Putamen (tissue), 1 donor: ENCODE results near the gene SLC1A6.
"Not testable (repeated sequence)": the region's sequence is repeated elsewhere in the genome, so short reads cannot be mapped to it uniquely, and the experiment has no call there.

Experiments
- DNase-seq: peaks from one replicate; pipeline ENCODE4 v3.0.0-alpha.2; 2016; ENCODE audit warnings: low spot score

Gene SLC1A6

DNA sequence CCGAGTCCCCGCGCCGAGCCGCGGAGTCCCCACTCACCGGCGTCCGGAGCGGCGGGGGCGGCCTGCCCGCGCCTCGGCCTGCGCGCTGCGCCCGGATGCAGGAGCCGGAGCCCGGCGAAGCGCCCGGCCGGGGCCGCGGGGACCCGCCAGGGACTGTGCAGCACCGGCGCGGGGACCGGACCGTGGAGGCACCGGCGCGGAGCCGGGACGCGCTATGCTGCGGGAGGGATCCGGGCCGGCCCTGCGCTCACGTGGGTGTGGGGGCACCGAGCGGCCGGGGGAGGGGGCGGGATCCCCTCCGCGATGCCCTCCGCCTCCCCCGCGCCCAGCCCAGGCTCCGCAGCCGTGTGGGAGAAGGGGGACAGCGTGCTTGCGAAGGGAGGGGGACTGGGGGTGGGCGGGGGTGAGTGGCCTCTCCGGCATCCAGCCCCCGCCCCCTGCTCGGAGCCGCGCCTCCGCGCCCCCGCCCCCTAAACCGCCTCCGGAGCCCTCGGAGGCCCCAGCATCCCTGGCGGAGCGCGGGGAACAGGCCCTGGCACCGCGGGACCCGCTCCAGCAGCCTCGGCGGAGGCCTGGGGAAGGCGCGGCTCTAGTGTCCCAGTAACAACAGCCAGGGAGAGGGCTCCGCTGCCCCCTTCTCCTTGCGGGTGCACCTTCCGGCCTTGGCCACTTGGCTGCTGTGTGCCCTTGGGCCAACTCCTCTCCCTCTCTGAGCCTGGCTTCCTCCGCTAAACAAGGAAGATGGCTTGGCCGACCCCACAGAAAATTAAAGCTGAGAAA lies at the start of gene SLC1A6:
Gene SLC1A6, minus strand, starts transcription at position 389 of the 780 bp plus-strand sequence. CDS start 6,954 bp downstream, outside the sequence.
- no peak for DNase-seq

DNA sequence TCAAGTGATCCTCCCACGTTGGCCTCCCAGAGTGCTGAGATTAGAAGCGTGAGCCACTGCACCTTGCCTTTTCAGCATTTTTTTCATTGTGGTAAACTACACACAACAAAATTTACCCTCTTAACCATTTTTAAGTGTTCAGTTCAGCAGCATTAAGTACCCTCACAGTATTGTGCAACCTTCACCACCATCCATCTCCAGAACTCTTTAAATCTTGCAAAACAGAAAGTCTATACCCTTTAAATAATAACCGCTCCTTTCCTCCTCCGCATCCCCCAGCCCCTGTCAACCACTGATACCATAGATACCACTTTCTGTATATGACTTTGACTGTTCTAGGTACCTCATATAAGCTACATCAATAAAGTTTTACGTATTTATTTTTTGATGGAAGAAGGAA lies 48.8 kb upstream of the SLC1A6 start:
- no peak for DNase-seq

DNA sequence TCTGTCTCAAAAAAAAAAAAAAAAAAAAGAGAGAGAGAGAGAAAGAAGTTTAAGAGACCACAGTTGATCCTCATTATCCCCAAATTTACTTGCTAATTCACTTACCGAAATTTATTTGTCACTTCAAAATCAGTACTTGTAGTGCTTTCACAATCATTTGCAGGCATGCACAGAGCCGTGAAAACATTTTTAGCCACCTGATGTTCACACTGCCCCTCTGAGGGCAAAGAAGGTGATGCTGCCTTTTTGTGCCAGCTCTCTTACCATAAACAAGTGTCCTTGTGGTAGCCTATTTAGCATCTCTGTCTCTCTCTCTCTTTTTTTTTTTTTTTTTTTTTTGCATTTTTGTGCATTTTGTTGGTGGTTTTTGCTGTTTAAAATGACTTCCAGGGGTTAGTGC lies 45.6 kb upstream of the SLC1A6 start:
- no peak for DNase-seq

DNA sequence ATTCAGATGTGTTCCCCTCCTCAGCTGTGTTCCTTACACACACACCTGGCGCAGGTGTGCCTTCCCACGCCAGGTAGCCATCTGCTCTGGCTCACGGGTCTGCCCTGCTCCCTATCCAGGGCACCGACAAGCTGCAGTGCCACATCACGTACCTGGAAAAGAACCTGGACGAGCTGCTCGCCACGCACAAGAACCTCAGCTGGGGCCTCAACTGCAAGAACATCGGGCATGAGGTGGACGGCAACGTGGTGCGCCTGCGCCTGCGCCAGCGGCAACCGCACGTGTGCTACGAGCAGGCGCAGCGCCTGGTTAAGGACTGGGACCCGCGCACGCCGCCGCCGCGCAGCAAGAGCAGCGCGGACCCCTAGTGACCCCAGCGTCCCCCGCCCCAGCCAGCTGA lies 43.1 kb upstream of the SLC1A6 start:
- no peak for DNase-seq

DNA sequence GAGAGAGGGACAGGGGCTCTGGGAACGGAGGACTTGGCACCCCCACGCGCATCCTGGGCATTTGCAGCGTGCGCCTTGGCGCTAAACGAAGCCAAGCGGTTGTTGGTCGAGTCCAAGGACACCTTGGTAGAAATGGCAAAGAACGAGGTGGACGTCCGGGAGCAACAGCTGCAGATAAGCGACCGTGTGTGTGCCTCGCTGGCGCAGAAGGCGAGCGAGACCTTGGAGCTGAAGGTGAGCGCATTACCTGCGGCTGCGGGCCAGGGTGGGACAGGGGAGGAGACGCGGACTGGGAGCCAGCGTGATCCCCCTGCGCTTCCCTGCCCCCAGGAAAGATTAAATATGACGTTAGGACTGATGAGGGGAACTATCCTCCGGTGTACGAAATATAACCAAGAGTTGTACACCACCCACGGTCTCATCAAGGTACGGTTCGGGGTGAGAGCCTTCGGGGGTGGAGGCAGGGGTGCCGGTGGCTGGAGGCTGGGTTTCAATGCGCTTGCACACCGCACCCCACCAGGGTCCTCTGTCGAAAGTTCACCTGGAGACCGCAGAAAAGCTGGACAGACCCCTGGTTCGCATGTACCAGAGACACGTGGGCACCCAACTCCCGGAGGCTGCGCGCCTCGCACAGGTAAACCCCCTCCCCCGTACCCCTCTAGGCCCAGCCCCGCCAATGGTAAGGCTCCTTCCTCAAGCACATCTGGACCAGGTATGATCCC lies 41.8 kb upstream of the SLC1A6 start:
- DNase-seq, result no peak

DNA sequence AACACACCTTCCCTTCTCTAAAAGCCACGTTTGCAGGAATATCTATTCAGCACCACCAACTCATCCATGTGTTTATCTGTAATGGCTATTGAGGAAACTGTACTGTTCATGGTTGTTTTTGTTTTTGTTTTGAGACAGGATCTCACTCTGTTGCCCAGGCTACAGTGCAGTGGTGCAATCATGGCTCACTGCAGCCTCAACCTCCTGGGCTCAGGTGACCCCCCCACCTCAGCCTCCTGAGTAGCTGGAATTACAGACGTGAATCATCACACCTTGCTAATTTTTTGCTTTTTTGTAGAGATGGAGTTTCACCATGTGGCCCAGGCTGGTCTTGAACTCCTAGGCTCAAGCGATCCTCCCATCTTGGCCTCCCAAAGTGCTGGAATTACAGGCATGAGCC lies 39.2 kb upstream of the SLC1A6 start:
- not testable (repeated sequence) for DNase-seq

DNA sequence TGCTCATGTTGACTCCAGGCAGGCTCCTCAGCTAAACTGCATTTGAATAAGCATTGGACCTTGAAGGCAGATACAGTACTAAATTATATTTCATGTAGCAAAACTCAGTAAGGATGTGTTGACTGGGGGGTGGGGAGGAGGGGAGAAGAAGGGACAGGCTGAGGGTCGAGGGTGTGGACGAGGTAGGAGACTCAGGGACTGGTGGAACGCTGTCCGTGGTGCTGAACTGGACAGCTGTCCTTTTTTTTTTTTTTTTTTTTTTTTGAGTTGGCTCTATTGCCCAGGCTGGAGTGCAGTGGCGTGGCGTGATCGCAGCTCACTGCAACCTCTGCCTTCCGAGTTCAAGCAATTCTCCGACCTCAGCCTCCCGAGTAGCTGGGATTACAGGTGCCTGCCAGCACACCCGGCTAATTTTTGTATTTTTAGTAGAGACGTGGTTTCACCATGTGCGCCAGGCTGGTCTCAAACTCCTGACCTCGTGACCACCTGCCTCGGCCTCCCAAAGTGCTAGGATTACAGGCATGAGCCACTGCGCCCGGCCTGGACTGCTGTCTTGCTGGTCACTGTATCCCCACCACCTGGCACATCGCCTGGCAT lies 36.4 kb upstream of the SLC1A6 start:
- no peak for DNase-seq

DNA sequence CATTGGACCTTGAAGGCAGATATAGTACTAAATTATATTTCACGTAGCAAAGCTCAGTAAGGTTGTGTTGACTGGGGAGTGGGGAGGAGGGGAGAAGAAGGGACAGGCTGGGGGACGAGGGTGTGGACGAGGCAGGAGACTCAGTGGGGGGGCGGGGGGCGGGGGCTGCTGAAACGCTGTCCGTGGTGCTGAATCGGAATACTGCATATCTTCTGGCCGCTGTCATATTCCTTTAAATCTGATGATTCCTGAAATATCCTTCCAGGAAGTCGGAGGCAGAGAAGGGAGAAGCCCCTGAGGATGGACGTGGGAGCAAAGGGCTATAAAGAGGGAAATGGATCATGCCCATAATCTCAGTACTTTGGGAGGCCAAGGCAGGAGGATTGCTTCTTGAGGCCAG lies 34.9 kb upstream of the SLC1A6 start:
- DNase-seq, result no peak

DNA sequence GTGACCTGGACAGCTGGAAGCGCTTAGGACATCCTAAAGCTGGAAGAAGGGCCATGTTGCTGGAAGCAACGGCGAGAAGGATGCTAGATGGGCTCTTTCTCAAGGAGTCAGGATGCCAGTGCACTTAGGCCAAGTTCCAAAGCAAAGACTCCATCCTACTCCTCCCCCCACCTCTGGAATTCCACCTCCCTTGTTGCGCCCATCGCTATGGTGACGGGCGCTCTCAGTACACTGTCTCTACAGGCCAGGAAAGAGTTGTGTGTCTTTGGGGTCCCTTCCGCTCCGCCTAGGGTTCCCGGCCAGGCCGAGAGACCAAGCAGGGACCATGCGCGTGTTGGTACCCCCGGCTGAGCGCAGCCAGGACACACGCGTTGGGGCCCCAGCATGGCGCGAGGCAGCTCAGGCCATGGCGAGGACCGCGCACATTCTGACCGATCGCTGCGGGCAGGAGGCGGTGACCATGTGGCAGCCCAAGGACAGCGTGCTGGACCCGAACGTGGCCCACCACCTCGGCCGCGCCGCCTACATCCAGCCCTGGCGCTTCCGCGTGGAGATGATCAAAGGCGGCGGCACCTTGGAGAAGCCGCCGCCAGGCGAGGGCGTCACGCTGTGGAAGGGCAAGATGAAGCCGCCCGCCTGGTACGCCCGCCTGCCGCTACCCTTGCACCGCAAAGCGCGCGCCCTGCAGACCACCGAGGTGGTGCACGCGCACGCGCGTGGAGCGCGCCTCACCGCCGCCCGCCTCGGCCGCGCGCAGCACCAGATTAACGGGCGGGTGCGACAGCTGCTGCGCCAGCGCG lies 31.0 kb upstream of the SLC1A6 start:
- no peak for DNase-seq

DNA sequence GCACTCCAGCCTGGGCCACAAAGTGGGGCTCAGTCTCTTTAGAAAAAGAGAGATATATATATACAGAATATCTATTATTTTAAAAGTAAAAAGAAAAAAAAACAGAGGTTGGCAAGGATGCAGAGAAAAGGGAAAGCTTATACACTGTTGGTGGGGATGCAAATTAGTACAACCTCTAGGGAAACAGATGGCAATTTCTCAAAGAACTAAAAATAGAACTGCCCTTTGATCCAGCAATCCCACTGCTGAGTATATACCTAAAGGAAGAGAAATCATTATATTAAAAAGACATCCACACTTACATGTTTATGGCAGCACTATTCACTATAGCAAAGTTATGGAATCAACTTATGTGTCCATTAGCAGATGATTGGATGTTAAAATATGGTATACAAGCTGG lies 28.6 kb upstream of the SLC1A6 start:
- DNase-seq, result no peak

DNA sequence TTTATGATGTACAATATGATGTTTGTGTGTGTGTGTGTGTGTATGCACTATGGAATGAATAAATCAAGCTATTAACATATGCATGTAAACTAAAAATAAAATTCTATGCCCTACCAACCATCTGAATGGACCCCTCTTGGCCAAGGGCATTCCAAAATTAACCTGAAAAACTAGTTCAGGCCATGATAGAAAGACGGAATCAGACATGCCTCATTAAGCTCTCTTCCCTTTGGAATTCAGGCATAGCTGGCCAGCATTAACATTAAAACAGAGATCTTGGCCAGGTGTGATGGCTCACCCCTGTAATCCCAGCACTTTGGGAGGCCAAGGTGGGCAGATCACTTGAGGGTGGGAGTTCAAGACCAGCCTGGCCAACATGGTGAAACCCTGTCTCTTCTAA lies 18.3 kb upstream of the SLC1A6 start:
- DNase-seq, result no peak

DNA sequence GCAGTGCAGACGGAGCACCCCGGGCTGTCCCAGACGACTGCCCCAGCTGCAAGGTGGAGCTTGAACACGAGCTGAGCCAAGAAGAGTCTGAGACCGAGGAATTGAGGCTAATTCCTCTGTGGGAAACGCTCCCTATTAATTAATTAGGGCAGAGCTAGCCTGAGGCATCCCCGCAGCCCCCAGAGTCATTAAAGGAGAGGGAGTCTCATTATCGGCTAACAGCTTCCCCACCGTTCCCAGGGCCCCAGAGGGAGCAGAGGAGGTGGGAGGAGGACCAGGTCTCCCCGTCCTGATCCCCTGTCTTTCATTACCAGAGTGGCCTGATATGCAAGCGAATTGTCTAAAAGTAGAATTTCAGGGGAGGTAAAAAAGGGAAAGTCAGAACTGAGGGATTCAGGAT lies 13.1 kb upstream of the SLC1A6 start:
- no peak for DNase-seq

DNA sequence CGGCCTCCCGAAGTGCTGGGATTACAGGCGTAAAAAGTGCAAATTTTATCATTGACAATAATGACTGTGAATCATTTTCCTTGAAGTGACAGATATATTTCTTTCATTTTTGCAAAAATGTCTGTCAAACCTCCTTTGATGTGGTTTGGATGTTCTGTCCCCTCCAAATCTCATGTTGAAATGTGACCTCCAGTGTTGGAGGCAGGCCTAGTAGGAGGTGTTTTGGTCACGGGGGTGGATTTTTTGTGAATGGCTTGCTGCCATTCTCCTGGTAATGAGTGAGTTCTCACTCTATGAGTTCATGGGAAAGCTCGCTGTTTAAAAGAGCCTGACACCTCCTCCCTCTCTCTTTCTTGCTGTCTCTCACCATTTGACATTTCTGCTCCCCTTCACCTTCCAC lies 5.5 kb upstream of the SLC1A6 start:
- DNase-seq, result no peak

DNA sequence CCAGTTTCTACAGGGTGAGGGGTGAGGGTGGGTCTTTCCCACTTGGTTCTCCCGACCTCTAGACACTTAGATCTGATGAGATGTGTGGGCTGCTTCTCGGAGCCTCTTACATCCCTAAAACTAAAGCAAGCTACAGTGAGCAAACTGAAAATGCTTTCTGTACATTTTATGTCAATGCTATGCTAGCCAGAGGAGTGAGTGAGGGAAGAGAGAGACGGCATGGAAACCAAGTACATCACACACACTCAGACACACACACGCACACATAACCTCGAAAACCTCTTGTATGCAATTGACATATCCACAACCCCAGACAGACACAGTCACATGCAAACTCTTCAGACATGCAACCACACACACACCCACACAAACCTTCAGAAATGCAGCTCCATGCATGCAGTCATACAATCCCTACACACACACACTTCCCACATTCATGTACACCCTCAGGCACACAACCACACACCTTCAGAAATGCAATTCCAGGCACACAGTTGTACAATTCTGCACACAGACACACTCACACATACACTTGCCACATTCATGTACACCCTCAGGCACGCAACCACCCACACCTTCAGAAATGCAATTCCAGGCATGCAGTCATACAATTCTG lies 1.4 kb downstream of the SLC1A6 start:
- DNase-seq, result no peak

DNA sequence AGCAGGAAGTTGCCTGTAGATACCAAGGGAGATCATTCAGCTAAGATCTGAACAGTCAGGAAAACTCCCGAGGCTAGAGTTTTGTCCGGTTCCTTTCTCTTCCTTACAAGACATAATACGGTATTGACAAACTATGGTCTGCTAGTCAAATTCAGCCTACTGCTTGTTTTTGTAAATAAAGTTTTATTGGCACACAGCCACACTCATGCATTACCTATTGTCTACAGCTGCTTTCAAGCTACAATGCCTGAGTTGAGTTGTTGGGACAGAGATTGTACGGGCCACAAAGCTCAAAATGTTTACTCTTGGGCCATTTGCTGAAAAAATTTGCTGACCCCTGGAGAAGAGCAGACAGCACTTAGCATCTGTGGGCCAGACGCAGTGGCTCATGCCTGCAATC lies 2.5 kb downstream of the SLC1A6 start:
- no peak for DNase-seq

DNA sequence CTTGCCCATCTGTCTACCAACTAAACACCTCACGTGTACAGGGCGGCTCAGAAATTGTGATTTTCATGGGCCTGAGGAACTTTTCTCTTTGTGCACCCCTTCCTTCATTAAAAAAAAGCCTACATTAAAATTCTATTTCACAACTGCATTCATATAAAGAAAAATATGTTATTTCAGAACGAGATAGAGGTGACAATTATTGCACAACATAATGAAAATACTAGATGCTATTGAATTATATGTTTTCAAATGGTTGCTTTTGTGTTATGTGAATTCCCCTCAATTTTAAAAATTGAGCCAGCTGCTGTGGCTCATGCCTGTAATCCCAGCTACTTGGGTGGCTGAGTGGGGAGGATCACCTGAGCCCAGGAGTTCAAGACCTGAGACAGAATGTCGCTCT lies 5.2 kb downstream of the SLC1A6 start:
- no peak for DNase-seq

DNA sequence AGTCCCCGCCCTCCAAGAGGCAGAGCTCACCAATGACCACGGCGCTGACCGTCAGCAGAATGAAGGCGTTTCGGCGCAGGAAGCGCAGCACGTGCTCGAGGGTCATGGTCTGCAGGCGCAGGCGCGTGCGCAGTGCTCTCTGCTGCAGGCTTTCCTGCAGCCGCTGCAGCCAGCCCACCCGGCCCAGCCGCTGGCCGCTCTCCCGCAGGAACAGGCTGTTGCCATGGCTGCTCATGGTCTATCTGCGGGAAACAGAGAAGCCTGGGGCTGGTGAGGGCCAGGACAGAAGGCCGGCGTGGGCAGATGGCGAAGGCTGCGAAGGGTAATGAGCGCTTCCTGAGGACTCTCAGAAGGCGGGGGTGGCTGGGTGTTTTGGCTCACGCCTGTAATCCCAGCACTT lies 7.0 kb downstream of the SLC1A6 start:
- DNase-seq, result no peak

DNA sequence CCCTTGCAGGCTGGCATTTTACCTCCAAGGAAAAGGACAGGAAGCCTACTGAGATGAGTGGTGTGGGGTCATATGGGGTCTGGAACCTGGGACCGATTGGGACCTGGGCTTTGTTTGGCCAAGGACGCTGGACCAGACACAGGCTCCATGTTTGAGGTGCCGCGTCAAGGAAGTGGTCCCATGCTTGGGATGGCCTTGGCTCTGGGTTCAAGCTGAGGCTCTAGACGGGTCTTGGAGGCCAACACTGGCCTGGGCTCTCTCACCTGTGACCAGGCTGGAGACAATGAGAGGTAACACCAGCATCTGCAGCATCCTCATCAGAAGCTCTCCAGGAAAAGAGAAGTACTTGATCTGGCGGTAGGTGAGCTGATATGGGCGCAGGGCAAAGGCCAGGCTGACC lies 8.2 kb downstream of the SLC1A6 start:
- DNase-seq, result no peak

DNA sequence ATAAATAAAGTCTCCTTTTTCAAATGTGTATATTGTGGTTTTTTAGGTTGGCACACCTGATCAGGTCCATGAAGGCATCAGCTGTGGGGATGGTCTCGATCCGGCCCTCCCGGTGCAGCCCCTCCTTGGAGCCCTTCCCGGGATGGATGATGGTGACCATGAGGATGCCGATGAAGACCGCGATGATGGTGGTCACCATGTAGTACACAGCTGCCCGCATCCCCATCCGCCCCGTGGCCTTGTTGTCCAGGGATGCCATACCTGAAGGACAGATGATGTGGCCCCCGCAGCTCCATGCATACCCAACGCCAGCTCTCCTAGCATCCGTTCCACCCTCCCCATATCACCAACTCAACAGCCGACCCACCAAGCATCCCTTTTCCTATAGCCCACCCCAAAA lies 11.4 kb downstream of the SLC1A6 start:
- no peak for DNase-seq

DNA sequence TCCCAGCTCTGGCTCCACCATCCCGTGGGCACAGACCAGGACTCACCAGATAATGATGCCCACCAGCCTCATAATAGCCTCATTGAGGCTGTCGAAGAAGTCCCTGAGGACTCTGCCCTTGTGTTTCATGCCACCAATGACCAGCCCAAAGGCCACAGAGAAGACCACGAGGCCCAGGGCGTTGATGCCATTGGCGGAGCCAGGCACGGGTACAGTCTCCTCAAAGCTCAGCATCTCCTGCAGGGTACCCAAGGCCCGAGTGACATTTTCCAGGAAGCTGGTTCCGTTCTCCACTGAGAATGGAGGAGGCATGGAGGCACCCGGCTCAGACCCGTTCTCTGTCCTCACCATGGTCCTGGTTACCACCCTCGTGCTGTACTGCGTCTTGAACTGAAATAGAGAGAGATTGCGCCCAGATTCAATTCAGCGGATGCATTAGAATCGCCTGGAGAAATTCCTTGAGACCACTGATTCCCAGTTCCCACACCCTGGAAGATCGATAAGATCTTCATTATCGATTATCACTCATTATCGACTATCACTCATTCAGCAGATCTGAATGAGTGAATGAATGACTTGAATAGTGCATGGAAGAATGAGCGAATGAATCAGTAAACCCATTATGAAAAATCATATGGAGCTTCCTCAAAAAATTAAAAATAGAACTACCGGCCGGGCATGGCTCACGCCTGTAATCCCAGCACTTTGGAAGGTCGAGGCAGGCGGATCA lies 17.5 kb downstream of the SLC1A6 start:
- no peak for DNase-seq

DNA sequence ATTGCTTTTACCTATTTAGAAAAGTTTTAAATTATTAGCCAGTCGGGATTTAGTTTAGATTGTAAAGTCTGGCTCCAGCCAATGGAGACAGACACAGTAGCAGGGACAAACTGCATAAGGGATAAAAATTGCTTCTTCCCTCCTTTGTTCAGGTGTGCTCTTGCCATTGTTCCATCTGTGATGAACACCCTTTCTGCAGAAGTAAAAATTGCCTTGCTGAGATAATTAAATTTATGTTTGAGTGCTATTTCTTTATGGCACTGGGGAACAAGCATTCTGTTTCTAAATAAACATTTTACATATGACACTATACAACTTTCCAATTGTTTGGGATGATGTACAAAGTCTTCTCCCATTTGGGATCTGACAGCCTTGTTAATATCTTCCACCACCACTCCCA lies 20.4 kb downstream of the SLC1A6 start:
- DNase-seq, result no peak
